GM18507 (cell line): ENCODE results near the gene TMBIM4.
A peak's percentile ranks its signal among the peaks of the same experiment; 100 is the strongest.

Experiments used
- DNase-seq: peaks from one replicate; pipeline ENCODE4 v3.0.0; 2011; ENCODE audit warnings: low read depth; ENCODE audit not compliant: insufficient read length; ENCODE audit errors: extremely low spot score
- FAIRE-seq: peaks from 2 replicates; lab custom pipeline; 2011; peaks lifted over from hg19 to GRCh38; lab: Jason Lieb, UNC

TMBIM4 gene

GRCh38 chr12:66144791-66145754 is 24.7 kb downstream of the TMBIM4 start:
- DNase-seq = no peak
- FAIRE-seq = no peak

- DNase-seq (no peak), FAIRE-seq (no peak)
Observed at GRCh38 chr12:66143868-66144267, 25.9 kb downstream of the TMBIM4 start.

DNA sequence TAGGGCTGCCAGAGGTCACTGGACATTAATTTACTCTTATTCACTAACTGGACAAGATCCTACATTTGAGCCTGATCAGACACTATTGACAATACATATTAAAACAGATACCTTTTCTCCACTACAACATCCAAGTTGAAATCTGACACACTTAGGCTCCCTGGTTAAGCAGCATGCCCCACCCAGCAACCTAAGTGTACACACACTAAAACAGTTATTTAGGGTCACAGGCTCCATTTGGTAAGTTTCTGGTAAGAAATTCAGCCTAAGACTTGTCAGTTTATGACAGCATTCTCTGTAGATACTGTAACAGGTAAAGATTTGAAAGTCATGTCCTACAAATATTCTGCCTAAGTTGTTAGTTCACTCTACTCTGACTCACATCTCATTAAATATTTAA is 27.0 kb downstream of the TMBIM4 start:
- DNase-seq = no peak
- FAIRE-seq = no peak

DNA sequence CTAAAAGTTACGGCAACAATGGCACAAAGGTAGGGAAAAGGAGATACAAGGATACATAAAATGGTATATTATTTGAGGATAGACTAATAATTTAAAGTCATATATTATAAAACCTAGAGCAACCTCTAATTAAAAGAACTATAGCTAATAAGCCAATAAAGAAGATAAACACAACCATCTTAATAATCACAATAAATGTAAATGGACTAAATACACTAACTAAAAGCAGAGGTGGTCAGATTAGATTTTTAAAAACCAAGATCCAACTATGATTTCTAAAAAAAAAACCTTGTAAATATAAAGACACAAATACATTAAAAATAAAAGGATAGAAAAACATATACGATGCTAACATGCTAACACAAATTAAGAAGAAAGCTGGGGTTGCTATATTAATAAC is 28.5 kb downstream of the TMBIM4 start:
- DNase-seq (no peak), FAIRE-seq (no peak)

DNA sequence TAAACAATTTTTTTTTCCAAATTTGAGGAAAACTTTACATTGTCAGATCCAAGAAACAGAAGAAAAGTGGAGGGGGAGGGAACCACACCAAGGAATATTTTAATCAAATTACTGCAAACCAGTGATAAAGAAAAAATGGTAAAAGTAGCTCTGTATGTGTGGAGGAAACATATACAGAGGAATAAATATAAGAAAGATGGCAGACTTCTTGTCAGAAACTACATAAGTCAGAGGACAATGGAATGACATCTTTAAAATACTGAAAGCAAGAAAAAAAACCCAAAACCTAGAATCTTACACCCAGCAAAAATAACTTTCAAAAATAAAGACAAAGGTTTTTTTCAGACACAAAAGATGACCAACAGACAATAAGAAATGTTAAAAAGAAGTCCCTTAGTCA is 29.1 kb downstream of the TMBIM4 start:
- DNase-seq (no peak), FAIRE-seq (no peak)

- DNase-seq (no peak), FAIRE-seq (no peak)
Observed at GRCh38 chr12:66139328-66139727, 30.5 kb downstream of the TMBIM4 start.

DNA sequence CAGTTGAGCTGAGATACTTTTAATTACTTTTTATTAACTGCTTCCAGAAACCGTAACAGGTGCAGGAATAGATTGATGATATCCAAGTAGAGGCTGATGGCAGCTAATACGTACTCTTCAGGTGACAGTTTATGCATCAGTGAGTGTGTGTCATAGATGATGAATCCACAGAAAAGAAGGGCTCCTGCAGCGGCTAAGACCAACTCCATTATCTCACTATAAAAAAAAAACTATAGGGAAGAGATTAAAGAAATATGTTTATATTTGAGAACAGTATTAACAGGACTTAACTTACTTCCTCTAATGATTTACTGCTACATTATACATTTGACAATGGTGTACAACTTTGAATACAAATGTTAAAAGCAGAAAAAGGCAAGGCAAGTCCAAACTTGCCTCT is 31.9 kb downstream of the TMBIM4 start:
- no peak for FAIRE-seq
- DNase-seq = no peak

DNA sequence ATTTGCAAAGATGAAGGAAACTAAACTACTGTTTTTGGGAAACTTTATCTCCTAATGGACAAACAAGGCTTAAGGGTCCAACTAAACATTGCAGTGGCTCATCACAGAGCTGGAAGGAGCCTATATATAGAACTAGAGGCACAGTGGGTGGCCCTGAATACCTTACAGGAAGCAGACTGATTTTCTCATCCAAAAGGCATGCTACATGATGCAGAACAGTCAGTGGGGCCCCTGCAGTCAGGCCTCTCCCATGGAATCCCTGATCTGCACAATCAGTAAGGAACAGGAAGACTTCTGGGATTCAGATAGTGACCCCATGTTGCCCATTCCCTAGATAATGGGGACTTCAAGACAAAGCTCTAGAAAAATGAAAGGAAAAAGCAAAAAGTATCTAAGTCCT is 37.4 kb downstream of the TMBIM4 start:
- DNase-seq = no peak

GRCh38 chr12:66131067-66131688 is 38.6 kb downstream of the TMBIM4 start:
- DNase-seq (no peak), FAIRE-seq (peak; percentile 36)

More for the DNA sequence above, 37.4 kb downstream of the TMBIM4 start:
- no peak for FAIRE-seq

DNA sequence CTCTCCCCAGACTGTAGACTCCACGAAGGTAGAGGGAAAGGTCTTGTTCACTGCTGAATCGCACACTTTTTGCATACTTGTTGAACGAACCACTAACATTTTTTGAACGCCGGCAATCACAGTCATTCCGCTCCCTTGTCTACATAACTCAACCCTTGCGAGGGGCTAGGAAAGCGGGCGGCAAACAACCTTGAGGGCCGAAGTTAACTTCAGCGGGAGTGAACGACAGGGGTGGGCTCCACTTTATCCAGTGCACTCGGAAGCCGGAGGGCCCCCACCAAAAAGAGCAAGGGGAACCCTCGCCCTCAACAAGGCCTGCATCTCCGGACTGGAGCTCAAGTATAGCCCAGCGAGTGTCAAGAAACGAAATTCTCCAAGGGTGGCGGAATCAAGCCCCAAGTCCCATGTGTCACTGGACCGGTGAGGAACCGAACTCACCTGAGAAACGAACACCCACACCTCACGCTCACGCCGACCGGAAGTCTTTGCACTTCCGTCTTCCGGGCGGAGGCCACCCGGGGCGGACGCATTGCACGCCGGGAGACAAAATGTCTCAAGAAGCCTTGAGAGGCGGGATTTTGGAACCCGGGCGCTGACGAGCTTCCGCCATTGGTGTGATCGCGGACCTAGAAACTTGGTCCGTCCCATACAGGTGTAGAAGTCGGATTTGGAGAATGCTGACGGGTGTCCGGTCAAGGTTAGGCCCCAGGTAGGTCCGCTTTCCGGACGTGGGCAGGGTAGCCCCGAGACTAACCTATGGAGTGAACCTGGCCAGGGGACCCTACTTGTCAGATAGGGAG is 39.3 kb downstream of the TMBIM4 start, which contains the start of gene LLPH:
LLPH (minus strand) TSS at position 484 of the 800 bp plus-strand sequence. CDS start 1,644 bp downstream, outside the sequence.
- DNase-seq = peak; percentile 80
- peak; percentile 94 for FAIRE-seq

DNA sequence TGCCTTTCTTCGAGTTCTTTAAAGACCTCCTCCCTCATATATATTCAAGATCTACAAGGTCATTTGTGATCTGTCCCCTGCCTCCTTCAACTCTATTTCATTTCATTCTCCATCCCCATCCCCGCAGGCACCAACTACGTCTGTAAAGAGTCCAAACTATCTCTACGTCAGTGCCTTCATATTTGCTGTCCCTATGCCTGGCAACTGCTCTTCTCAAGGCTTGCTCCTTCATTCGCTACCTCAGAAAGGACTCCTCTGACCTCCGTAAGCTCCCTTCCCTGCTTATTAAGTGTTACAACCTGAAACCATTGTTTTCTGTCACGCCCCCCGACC is 39.9 kb downstream of the TMBIM4 start:
- no peak for FAIRE-seq
- no peak for DNase-seq

GRCh38 chr12:66127650-66128049 is 42.1 kb downstream of the TMBIM4 start:
- DNase-seq = no peak
- FAIRE-seq = no peak

DNA sequence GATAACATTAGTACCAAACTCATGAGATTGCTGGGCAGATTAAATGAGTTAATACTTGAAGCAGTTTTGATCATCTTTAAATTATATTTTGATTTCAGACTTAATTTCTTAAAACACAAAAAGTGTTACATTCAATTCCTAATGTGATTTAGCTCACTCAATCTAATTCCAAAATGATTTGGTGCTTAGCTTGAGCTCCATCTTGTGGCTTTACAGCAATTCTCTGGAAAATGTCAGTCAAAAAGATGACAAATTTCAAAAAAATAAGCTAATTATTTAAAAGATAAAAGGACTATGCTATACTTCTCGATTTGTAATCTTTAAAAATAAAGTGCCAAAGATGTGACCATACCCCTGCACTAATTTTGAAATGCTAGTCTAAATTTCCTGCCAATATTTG is 49.3 kb downstream of the TMBIM4 start:
- no peak for DNase-seq
- no peak for FAIRE-seq

- FAIRE-seq (peak; percentile 46), DNase-seq (no peak)
Observed at GRCh38 chr12:66119870-66120241, 49.9 kb downstream of the TMBIM4 start.

- FAIRE-seq (no peak), DNase-seq (no peak)
Observed at GRCh38 chr12:66119229-66119869, 50.4 kb downstream of the TMBIM4 start.

GRCh38 chr12:66118240-66118891 is 51.4 kb downstream of the TMBIM4 start:
- DNase-seq = no peak
- no peak for FAIRE-seq

DNA sequence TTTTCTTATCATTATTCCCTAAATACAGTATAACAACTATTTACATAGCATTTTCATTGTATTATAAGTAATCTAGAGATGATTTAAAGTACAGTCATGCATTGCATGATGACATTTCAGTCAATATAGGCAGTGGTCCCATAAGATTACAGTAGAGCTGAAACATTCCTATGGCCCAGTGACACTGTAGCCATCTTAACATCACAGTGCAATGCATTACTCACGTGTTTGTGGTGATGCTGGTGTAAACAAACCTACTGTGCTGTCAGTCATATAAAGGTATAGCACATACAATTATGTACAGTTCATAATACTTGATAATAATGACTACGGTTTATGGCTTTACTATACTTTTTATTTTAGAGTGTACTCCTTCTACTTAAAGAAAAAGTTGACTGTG is 52.6 kb downstream of the TMBIM4 start:
- no peak for DNase-seq
- FAIRE-seq = no peak

- no peak for DNase-seq
- no peak for FAIRE-seq
Observed at GRCh38 chr12:66115071-66115600, 54.7 kb downstream of the TMBIM4 start.

DNA sequence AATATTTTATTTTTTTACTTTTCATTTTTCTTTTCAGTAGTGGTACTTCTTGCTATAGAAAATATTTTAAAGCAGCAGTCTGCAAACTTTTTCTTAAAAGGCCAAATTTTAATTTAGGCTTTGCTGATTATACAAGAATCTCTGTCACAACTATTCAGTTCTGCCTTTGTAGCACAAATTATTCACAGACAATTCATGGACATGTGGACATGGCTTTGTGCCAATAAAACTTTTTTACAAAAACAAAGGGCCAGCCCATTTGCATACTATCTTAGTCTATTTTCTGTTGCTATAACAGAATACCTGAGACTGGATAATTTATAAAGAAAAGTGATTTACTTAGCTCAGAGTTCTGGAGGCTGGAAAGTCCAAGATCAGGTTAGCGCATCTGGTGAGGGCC is 56.3 kb downstream of the TMBIM4 start:
- no peak for DNase-seq
- FAIRE-seq = no peak
